Erythroblast (primary cell): ENCODE measurements around the gene ZFYVE28.

ENCODE experiments used
- GATA1 ChIP-seq: IDR thresholded peaks from 2 replicates; pipeline ENCODE4 v1.6.1; 2011; ENCODE audit warnings: low read depth, mild to moderate bottlenecking, control low read depth, low read length, moderate library complexity
- POLR2A ChIP-seq: IDR thresholded peaks from 2 replicates; pipeline ENCODE4 v1.6.1; 2011; ENCODE audit warnings: mild to moderate bottlenecking, low read length

- no peak for TF ChIP-seq POLR2A
- no peak for TF ChIP-seq GATA1
Observed at GRCh38 chr4:2280531-2281300, 137.7 kb downstream of the ZFYVE28 start.
